ENCODE measurements around the gene TBC1D1.

DNA sequence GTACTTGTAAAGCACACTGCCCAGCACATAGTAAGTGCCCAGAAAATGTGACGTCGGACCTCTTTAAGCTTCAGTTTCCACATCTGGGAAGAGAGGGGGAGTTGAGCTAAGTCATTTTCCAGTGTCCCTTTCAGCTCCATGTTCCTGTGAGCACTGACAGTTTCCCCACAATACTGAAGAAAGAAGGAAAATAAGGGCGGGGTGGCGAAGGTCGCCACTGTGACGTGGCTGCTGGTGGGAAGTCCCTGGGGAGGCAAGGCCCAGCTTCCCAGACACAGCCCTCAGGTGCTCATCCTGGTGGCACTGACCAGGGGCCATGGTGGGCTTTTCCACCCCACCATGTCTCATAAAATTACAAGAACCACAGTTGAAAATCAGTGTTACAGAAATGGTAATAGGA, 191.1 kb downstream of the TBC1D1 start:
- TF ChIP-seq, protein P1, sequence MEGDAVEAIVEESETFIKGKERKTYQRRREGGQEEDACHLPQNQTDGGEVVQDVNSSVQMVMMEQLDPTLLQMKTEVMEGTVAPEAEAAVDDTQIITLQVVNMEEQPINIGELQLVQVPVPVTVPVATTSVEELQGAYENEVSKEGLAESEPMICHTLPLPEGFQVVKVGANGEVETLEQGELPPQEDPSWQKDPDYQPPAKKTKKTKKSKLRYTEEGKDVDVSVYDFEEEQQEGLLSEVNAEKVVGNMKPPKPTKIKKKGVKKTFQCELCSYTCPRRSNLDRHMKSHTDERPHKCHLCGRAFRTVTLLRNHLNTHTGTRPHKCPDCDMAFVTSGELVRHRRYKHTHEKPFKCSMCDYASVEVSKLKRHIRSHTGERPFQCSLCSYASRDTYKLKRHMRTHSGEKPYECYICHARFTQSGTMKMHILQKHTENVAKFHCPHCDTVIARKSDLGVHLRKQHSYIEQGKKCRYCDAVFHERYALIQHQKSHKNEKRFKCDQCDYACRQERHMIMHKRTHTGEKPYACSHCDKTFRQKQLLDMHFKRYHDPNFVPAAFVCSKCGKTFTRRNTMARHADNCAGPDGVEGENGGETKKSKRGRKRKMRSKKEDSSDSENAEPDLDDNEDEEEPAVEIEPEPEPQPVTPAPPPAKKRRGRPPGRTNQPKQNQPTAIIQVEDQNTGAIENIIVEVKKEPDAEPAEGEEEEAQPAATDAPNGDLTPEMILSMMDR (IDR thresholded peaks at IDR 0.05), result no peak
- TF ChIP-seq POLR2AphosphoS5 (IDR thresholded peaks at IDR 0.05; ENCODE audit: insufficient read depth in 1 of 2, low read depth in 1 of 2), result no peak
- TF ChIP-seq POLR2A (IDR thresholded peaks at IDR 0.05), result no peak

All from vagina (tissue), 2 donors.